HG03064 (cell line): ENCODE data around the gene RGS7.

Experiments
- ATAC-seq: cut with Tn5 transposase; IDR thresholded peaks from one replicate; pipeline ENCODE4 v1.9.1; 2021; ENCODE audit warnings: low read depth; ENCODE audit not compliant: unreplicated experiment

RGS7 gene

GRCh38 chr1:240876071-240876470 lies 480.9 kb downstream of the RGS7 start:
- ATAC-seq: no peak

- no peak for ATAC-seq
Observed at GRCh38 chr1:240869071-240869470, 487.9 kb downstream of the RGS7 start.

GRCh38 chr1:240866724-240867123 lies 490.3 kb downstream of the RGS7 start:
- no peak for ATAC-seq

- no peak for ATAC-seq
Observed at GRCh38 chr1:240860023-240860422, 497.0 kb downstream of the RGS7 start.

GRCh38 chr1:240854367-240854766 lies 502.6 kb downstream of the RGS7 start:
- no peak for ATAC-seq

- ATAC-seq: no peak
Observed at GRCh38 chr1:240847325-240847724, 509.7 kb downstream of the RGS7 start.

GRCh38 chr1:240844486-240844885 lies 512.5 kb downstream of the RGS7 start:
- no peak for ATAC-seq

GRCh38 chr1:240843798-240844197 lies 513.2 kb downstream of the RGS7 start:
- ATAC-seq: no peak

- ATAC-seq: no peak
Observed at GRCh38 chr1:240836271-240836670, 520.7 kb downstream of the RGS7 start.

GRCh38 chr1:240835291-240835690 lies 521.7 kb downstream of the RGS7 start:
- no peak for ATAC-seq

- ATAC-seq: no peak
Observed at GRCh38 chr1:240833075-240833474, 523.9 kb downstream of the RGS7 start.

- no peak for ATAC-seq
Observed at GRCh38 chr1:240831922-240832321, 525.1 kb downstream of the RGS7 start.

- ATAC-seq: no peak
Observed at GRCh38 chr1:240831191-240831631, 525.8 kb downstream of the RGS7 start.

GRCh38 chr1:240829487-240829886 lies 527.5 kb downstream of the RGS7 start:
- no peak for ATAC-seq

- ATAC-seq: no peak
Observed at GRCh38 chr1:240827786-240828185, 529.2 kb downstream of the RGS7 start.

- no peak for ATAC-seq
Observed at GRCh38 chr1:240824238-240824637, 532.8 kb downstream of the RGS7 start.

GRCh38 chr1:240823357-240823756 lies 533.6 kb downstream of the RGS7 start:
- no peak for ATAC-seq

- no peak for ATAC-seq
Observed at GRCh38 chr1:240821925-240822324, 535.1 kb downstream of the RGS7 start.

GRCh38 chr1:240820816-240821215 lies 536.2 kb downstream of the RGS7 start:
- ATAC-seq: no peak

- ATAC-seq: no peak
Observed at GRCh38 chr1:240816472-240816871, 540.5 kb downstream of the RGS7 start.

- no peak for ATAC-seq
Observed at GRCh38 chr1:240813720-240814119, 543.3 kb downstream of the RGS7 start.

GRCh38 chr1:240811256-240811655 lies 545.7 kb downstream of the RGS7 start:
- ATAC-seq: no peak

- no peak for ATAC-seq
Observed at GRCh38 chr1:240808381-240808780, 548.6 kb downstream of the RGS7 start.
